ENCODE results near the gene DNAH12. TPM values are rescaled to one million over a fixed set of nuclear protein-coding genes. Genes with fewer than 3 reads are reported as not detected.
"Not testable (repeated sequence)": the region's sequence is repeated elsewhere in the genome, so short reads cannot be mapped to it uniquely, and the experiment has no call there.

DNAH12 gene
- polyA plus RNA-seq, 1 donor from 2014 or later: 1.8 TPM

DNA sequence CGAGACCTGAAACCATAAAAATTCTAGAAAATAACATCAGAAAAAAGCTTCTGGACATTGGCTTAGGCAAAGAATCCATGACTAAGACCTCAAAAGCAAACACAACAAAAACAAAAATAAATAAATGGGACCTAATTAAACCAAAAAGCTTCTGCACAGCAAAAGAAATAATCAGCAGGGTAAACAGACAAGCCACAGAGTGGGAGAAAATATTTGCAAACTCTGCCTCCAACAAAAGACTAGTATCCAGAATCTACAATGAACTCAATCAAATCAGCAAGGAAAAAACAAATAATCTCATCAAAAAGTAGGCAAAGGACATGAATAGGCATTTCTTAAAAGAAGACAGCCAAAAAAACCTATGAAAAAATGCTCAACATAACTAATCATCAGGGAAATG is 59.6 kb downstream of the DNAH12 start:
- no peaks in the 10 kb centered on the region for H3K27me3 ChIP-seq (ENCODE audit: insufficient read depth, low read depth, low read length)
- H3K9me3 ChIP-seq (ENCODE audit: low read length): no peaks in the 10 kb centered on the region
- no peaks in the 10 kb centered on the region for H4K20me1 ChIP-seq (ENCODE audit: insufficient read depth)
- no peaks in the 10 kb centered on the region for H3K36me3 ChIP-seq (ENCODE audit: insufficient read depth, low read length)
- H3K9me2 ChIP-seq (ENCODE audit: insufficient read depth, low read length): no peaks in the 10 kb centered on the region
- TF ChIP-seq POLR2AphosphoS5 (IDR thresholded peaks at IDR 0.05): no peak
- TF ChIP-seq REST (IDR thresholded peaks at IDR 0.05; ENCODE audit: borderline replicate concordance): no peak
- TF ChIP-seq SMC3 (conservative IDR thresholded peaks at IDR 0.05; ENCODE audit: poor library complexity): no peak
- no peaks in the 10 kb centered on the region for H3F3A ChIP-seq (ENCODE audit: insufficient read depth, low read length, poor library complexity, severe bottlenecking)
- no peaks in the 10 kb centered on the region for H3K79me2 ChIP-seq (replicated peaks; ENCODE audit: insufficient read depth, low read length)
- H3K27ac ChIP-seq (ENCODE audit: low read length): no peak overlapping the region
- H3K4me3 ChIP-seq (ENCODE audit: low read length): no peak overlapping the region
- H2AFZ ChIP-seq (ENCODE audit: low read depth, low read length): no peak overlapping the region
- H3K4me2 ChIP-seq (ENCODE audit: low read length): no peak overlapping the region
- no peak overlapping the region for H3K9ac ChIP-seq (ENCODE audit: low read length)

GRCh38 chr3:57477193-57477592 is 67.0 kb downstream of the DNAH12 start:
- not testable (repeated sequence) for H3K4me3 ChIP-seq (ENCODE audit: low read length); H3K27ac ChIP-seq (ENCODE audit: low read length); H3K9me2 ChIP-seq (ENCODE audit: insufficient read depth, low read length); H3K9ac ChIP-seq (ENCODE audit: low read length); H3K4me2 ChIP-seq (ENCODE audit: low read length); H3K27me3 ChIP-seq (ENCODE audit: insufficient read depth, low read depth, low read length); H4K20me1 ChIP-seq (ENCODE audit: insufficient read depth); H2AFZ ChIP-seq (ENCODE audit: low read depth, low read length); H3K36me3 ChIP-seq (ENCODE audit: insufficient read depth, low read length); H3K9me3 ChIP-seq (ENCODE audit: low read length); H3F3A ChIP-seq (ENCODE audit: insufficient read depth, low read length, poor library complexity, severe bottlenecking); H3K79me2 ChIP-seq (replicated peaks; ENCODE audit: insufficient read depth, low read length)

DNA sequence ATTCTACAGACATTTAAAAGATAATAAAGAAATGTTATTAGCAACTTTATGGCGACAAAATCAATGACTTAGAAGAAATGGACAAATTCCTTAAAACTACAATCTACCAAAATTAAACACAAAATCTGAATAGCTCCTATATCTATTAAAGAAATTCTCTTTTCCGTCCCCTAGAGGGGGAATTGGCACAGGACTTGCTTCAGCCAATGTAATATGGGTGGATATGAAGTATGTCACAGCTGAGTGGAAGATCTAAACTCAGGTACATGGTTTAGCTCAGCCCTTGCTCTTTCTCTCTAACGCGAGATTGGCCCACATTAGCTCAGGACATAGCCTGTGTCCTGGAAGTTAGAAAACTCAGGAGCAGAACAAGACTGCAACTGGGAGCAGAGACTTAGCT is 79.3 kb downstream of the DNAH12 start:
- Histone ChIP-seq H3K79me2 (replicated peaks; ENCODE audit: insufficient read depth, low read length) (no peaks in the 10 kb centered on the region), H3K36me3 (ENCODE audit: insufficient read depth, low read length) (no peaks in the 10 kb centered on the region), H3K9me3 (ENCODE audit: low read length) (no peaks in the 10 kb centered on the region), H3K9me2 (ENCODE audit: insufficient read depth, low read length) (no peaks in the 10 kb centered on the region), H3K9ac (ENCODE audit: low read length) (no peak overlapping the region), H3K4me3 (ENCODE audit: low read length) (no peak overlapping the region), H3F3A (ENCODE audit: insufficient read depth, low read length, poor library complexity, severe bottlenecking) (no peaks in the 10 kb centered on the region), H3K4me2 (ENCODE audit: low read length) (no peak overlapping the region), H3K27ac (ENCODE audit: low read length) (no peak overlapping the region), H3K27me3 (ENCODE audit: insufficient read depth, low read depth, low read length) (no peaks in the 10 kb centered on the region), H2AFZ (ENCODE audit: low read depth, low read length) (no peak overlapping the region), H4K20me1 (ENCODE audit: insufficient read depth) (no peaks in the 10 kb centered on the region)
- TF ChIP-seq EP300 (conservative IDR thresholded peaks at IDR 0.05; ENCODE audit: poor library complexity, severe bottlenecking): no peak
- no peak for TF ChIP-seq MXI1 (conservative IDR thresholded peaks at IDR 0.05; ENCODE audit: poor library complexity, severe bottlenecking)
- no peak for TF ChIP-seq EZH2 (IDR thresholded peaks at IDR 0.05; ENCODE audit: borderline replicate concordance, insufficient read depth, low read length, poor library complexity, severe bottlenecking)

- no peak overlapping the region for H3K4me2 ChIP-seq (ENCODE audit: low read length)
- H4K20me1 ChIP-seq (ENCODE audit: insufficient read depth): no peaks in the 10 kb centered on the region
- no peaks in the 10 kb centered on the region for H3K9me2 ChIP-seq (ENCODE audit: insufficient read depth, low read length)
- H2AFZ ChIP-seq (ENCODE audit: low read depth, low read length): no peak overlapping the region
- H3K27me3 ChIP-seq (ENCODE audit: insufficient read depth, low read depth, low read length): no peaks in the 10 kb centered on the region
- no peak overlapping the region for H3K4me3 ChIP-seq (ENCODE audit: low read length)
- no peak for TF ChIP-seq EZH2 (IDR thresholded peaks at IDR 0.05; ENCODE audit: borderline replicate concordance, insufficient read depth, low read length, poor library complexity, severe bottlenecking)
- TF ChIP-seq SMC3 (conservative IDR thresholded peaks at IDR 0.05; ENCODE audit: poor library complexity): no peak
- TF ChIP-seq EP300 (conservative IDR thresholded peaks at IDR 0.05; ENCODE audit: poor library complexity, severe bottlenecking): no peak
- H3K79me2 ChIP-seq (replicated peaks; ENCODE audit: insufficient read depth, low read length): no peaks in the 10 kb centered on the region
- no peaks in the 10 kb centered on the region for H3F3A ChIP-seq (ENCODE audit: insufficient read depth, low read length, poor library complexity, severe bottlenecking)
- H3K27ac ChIP-seq (ENCODE audit: low read length): no peak overlapping the region
- H3K9ac ChIP-seq (ENCODE audit: low read length): no peak overlapping the region
- no peaks in the 10 kb centered on the region for H3K36me3 ChIP-seq (ENCODE audit: insufficient read depth, low read length)
- H3K9me3 ChIP-seq (ENCODE audit: low read length): no peaks in the 10 kb centered on the region
Measured at GRCh38 chr3:57464011-57464410, 80.1 kb downstream of the DNAH12 start.

Measured in neural cell (in vitro differentiated cells).